LHCN-M2 (cell line): ENCODE measurements around the gene PTPRN2. TPM values are rescaled to one million over a fixed set of nuclear protein-coding genes. Genes with fewer than 3 reads are reported as not detected.

Experiments
- DNase-seq: peaks from one replicate; pipeline ENCODE4 v3.0.0-alpha.2; 2012; ENCODE audit warnings: low read depth
- total RNA-seq: library from RNA; depleted of rRNA; stranded (reverse); fragments of >200 nt; gene quantifications from 2 replicates; pipeline ENCODE4 v1.2.3, GENCODE V29; 2014

Gene PTPRN2
- total RNA-seq, 1 experiment from 2014 or later = 0.11 TPM

DNA sequence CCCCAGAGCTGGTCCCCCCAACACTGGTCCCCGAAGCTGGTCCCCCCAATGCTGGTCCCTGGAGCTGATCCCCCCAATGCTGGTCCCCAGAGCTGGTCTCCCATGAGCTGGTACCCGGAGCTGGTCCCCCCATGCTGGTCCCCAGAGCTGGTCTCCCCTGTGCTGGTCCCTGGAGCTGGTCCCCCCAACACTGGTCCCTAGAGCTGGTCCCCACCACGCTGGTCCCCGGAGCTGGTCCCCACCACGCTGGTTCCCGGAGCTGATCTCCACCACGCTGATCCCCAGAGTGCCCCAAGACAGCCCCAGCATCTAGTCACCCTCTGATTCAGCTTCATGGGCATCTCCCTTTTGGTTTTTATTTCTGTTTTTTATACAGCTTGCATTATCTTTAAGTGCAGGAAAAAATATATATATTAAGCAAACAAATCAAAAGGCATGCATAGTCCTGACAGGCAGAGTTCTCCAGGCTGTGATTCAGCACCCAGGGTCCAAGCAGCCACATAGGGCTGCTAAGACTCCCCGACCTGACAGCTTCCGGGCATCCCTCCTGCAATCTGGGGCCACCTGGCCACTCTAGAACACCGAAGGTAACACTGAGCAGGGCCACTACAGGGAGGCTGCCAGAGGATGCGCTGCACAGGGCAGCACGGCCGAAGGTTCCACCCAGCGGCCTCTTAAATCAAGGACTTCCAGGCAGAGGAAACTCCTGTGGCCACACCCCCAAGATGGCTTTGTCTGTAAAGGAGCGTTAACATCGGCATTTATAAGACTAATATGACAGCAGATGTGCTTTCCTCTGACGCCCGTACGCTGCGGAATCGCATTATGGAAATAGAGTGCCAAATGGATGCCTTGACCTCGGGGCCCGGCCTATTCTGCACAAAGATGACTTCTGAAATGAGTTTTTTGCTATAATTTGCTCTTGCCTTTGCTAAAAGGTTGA, 215.0 kb downstream of the PTPRN2 start:
- DNase-seq = no peak

DNA sequence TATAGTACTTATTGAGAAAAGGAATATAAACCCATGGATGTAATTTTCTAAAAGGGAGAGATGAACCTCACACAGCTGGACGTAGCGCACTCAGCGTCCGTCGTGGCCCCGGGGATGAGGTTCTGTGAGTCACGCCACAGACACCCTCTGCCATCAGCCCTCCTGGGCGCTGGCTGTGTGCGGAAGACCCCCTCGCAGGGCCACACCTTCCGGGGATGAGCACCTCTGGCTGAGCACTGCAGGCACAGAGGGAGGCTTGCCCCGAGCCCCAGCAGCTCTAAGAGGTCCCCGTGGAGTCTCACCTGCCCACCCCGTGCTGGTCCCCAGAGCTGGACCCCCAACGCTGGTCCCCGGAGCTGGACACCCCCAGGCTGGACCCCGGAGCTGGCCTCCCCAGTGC, 215.8 kb downstream of the PTPRN2 start:
- no peak for DNase-seq

DNA sequence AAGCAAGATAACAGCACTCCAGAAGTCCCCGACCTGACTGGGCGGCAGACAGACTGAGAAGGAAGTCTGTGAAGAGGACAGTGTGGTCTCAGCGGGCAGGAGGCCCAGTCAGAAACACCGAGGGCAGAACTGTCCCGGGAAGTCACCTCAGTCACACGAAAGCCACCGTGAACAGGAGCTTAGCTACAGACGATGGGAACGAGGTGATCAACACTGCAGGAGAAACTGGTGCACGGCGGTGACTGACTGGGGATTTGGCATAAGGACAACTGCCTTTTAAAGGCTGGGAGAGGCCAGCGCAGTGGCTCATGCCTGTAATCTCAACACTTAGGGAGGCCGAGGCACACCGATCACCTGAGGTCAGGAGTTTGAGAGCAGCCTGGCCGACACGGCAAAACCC, 217.8 kb downstream of the PTPRN2 start:
- no peak for DNase-seq

DNA sequence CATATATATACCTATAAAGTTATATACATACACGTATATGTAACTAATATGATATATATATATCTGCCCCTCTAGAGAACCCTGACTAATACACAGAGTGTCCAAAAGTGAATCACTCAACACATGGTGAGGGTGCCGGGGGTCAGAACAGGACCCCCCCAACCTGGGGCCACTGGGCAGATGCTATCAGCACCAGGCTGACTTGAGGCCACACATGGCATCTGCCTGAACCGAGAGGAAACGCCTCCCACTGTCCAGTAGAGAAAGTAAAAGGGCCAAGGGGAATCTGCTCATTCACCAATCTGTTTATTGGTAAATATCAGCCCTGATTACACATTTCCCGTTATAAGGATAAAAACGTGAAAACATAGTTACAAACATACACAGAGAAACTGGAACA, 218.3 kb downstream of the PTPRN2 start:
- DNase-seq = no peak

DNA sequence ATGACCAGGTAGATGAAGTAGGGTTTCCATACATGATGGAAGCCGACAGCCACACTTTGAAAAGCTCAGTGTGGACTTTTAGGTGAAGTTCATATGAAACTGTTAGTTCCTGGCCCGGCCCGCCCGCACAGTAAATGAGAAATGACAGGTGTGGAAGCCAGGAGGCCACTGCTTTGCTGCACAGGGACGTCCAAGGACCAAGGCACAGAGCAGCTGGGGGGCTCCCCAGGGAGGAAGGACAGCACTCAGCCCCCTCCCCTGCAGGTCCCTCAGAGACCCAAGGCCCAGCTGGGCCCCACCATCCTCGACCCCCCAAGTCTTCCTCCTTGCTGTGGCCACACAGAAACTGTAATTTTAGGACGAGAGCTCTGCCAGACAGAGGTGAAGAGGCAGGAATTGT, 219.2 kb downstream of the PTPRN2 start:
- no peak for DNase-seq

DNA sequence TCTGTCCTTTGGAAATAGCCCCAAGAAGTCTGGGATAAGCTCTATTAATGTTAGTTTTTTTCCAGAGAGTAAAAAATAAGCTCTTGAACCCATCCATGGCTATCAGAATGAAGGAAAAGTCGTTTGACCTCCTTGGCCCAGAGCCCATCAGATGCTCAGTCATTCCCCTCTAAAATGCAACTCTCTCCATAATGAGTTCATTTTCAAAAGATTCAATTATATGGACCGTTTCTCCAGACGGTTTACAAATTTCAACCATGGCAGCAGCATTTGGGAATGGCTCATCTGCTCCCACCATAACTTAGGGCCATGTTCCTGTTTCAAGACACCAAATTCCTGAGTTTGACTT, 220.0 kb downstream of the PTPRN2 start:
- DNase-seq = no peak

DNA sequence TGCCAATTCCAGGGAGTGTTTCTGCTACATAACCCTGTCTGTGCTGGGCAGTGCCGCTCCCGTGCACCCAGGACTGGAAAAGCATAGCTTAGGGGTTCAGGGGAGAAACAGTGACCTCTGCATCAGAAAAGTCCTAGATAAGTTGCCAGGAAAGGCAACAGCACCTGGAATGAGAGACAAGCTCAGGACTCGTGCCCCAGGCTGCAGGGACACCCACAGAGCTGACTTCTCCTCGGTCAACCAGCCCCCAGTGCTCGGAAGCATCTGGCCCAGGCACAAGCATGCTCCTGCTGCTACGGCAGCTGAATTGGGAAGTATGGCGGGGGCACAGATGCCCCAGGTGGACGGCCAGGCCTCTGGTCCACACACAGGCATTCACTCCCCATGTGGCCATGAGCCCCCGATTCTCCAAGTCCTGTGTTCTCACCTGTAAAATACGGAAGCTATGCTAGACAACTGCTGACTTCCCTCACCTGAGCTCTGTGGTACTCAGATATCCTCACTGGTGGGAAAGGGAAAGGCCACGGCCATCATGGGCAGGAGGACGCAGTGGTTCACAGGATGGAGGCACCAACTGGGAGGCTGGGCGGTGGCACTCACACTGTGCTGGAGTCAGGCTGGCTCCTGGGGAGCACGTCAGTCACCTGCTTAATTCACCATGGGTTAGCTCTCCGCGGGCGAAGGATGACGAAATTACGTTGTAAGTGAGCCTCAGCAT, 220.5 kb downstream of the PTPRN2 start:
- no peak for DNase-seq

DNA sequence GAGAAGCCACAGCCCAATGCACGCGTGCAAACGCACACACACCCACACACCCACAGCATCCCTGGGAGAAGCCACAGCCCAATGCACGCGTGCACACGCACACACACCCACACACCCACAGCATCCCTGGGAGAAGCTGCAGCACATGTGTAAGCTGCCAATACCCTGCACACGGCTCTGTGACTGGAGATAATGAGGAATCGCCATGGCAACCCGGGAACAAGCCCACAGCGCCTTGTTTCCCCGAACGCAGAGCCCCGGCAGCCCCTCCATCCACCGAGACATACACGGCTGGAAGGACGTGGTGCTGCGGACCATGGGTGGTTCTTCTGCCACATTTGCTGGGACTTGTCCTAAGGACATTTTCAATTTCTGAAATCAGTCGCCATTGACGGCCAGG, 221.3 kb downstream of the PTPRN2 start:
- DNase-seq = no peak

DNA sequence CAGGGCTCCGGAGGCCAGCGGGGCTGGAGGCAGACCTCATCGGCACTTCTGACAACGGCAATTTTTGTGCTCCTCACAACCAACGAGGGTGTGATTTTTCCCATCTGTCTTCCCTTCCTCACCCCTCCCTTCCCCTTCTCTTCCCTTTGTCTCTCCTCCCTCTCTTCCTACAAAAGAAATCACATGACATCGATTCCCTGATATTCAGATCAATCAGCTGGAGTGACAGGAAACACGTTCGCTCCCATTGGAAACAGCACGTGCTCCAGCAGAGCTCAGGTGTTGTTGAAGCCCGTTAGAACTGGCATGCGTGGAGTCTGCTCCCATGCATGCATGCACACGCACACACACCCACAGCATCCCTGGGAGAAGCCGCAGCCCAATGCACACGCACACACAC, 222.4 kb downstream of the PTPRN2 start:
- DNase-seq = no peak

DNA sequence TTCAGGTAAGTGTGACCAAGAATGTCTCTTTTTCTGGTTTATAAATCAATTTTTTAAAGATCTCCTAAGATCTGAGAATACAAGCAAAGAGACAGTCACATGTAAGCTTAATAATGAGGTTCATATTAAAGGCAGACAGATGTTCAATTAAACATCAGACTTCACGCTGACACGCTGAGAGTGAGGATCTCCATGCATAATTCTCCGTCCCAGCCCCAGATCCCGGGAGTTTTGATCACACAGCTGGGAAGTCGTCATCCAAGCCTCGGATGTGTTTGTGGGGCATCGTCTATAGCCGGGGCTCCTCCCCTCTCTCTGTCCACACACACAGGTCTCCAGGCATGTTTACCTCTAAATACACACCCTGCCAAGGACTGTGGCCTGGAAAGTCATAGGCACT, 223.2 kb downstream of the PTPRN2 start:
- no peak for DNase-seq

DNA sequence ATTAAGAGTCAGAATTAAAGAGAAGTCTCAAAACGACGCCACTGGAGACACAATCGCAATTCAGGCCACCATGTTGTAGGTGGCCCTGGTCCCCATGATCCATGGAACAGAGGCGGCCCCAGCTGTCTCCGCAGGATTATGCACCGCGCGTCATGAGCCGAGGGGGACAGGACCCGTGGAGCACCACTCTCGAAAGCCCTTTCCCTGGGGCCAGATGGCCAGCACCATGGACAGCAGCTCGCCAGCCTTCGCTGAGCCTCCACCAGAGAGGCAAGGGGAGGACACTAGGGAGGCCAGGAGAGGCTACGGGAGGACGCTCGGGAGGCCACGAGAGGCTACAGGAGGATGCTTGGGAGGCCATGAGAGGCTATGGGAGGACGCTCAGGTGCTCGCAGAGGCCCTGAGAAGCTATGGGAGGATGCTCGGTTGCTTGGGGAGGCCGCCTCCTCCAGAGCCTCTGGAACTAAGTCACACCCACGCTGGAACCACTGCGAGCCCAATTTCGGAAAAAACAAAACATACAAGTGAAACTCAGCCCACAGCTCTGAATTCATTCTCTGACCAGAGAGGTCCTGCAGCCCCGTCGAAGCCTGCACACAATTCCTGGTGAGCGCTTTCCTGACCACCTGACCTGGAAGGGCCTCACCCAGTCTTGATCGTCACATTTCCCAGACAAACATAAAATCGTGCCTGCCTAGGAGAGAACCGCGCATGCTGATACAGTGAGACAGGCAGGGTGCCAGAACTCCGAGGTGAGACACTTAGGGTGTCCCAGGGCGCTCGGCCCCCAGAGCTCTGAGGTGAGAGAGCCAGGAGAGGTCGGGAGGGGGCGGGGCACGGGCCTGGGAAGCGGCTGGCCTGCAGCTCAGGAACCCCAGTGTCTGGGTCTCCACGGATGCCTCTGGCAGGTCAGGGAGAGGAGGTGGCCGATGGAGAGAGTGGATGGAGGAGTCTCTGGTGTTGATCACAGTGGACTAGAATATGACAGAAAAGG, 224.4 kb downstream of the PTPRN2 start:
- no peak for DNase-seq

DNA sequence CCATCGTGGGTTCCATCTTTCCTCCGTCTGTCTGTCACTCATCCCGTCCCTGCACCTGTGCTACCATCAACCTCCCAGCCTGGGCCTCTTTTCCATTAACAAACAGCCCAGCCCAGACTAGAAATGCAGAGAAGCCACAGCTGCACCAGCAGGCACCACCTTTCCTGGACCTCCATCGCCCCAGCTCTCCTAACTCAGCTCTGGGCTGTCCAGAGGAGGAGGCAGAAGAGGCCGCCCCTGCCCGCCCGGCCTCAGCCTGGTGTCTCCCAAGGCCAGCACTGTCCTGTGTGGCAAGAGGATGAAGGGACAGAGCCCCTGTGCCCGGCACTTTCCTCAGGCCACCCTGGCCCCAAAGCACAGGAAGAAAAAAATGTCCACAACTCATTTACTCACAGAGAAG, 225.6 kb downstream of the PTPRN2 start:
- DNase-seq = no peak

DNA sequence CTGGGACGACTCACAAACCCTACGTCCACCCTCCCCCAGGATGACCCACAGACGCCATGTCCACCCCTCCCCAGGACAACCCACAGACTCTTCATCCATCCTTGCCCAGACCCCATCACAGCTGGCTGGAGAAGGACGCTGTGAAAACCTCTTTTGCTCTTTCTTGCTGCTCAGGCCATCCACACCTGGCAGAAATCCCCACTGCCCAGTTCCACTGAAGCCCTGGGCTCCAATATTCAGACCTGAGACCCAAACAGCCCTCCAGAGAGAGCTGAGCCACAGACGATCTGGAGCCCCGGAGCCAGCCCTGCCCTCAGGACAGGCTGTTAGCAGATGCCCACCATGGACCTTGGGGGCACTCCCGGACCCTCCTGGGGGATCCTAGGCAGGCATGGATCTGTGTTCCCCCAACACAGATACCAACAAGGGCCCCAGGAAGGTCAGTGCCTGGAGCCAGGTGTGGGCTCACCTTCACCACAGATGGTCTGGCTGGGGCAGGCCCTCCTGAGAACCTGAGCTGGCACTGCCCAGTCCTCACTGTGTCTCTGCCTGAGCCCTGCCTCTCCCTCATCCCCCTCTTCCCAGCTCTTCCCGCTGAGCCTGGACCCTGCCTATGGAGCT, 226.2 kb downstream of the PTPRN2 start:
- no peak for DNase-seq

DNA sequence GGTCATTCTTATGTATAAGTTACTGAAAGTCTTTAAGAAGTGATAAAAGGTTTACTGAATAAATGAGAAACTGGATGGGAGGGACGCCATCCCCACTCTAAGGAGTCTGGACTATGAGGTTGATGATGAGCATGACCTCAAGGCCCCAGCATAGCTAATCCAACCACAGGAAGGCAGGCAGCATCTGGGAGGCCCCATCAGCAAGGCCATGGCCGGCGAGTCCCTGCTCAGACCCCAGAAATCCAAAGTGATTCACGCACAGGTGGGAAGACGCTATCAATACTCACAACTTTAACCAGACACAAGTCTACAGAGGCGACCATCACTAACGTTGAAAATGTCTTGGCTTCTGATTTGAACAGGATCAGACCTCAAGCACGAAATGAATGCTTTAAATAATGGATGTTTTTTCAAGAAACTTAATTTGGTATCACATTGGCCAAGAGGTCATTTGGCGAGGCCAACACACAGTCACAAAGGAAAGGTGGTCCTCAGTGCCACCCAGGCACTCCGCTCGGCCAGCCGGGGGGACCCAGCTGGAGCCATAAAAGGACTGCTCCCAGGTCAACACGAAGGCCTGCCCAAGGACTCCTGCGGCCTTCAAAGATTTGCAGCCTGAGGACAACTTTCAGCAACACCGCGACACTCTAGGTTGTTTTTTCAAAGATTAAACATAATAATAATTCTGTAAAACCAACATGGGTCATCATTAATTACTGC, 228.5 kb downstream of the PTPRN2 start:
- DNase-seq = no peak

DNA sequence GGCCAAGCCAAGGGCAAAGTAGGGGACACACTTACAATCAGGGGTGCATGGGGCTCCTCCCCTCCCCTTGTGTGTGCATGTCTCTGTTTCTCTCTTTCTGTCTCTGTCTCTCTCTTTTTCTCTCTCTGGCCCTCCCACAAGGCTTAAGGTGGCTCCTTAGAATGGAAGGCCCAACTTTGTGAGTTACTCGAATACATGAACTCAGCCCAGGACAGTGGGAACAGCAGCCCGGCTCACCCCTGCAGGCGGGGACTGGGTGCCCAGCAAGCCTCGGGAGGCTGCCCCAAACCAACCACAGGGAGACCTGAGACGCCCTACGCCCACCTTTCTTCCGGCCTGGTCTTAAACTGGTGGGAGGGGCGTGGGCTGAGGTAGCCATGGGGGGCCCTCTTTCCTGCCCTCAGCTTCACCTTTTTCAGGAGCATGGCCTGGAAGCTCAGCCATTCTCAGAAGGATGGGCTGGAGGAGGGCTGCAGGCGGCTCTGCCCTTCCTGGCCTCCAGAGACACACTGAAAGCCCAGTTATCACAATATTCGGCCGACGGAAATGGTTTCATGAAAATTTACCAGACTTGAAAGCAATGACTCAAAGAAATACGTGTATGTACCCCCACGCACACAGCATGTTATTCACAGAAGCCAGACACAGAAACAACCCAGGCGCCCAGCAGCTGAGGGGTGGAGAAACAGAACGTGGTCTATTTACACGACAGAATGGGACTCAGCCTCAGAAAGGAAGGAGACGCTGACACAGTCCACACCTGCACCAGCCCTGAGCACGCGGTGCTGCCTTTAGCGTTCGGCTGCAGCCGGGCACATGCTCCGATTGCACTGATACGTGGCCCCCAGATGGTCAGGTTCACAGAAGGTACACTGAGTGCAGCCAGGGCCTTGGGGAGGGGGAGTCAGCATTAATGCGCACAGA, 229.5 kb downstream of the PTPRN2 start:
- no peak for DNase-seq

DNA sequence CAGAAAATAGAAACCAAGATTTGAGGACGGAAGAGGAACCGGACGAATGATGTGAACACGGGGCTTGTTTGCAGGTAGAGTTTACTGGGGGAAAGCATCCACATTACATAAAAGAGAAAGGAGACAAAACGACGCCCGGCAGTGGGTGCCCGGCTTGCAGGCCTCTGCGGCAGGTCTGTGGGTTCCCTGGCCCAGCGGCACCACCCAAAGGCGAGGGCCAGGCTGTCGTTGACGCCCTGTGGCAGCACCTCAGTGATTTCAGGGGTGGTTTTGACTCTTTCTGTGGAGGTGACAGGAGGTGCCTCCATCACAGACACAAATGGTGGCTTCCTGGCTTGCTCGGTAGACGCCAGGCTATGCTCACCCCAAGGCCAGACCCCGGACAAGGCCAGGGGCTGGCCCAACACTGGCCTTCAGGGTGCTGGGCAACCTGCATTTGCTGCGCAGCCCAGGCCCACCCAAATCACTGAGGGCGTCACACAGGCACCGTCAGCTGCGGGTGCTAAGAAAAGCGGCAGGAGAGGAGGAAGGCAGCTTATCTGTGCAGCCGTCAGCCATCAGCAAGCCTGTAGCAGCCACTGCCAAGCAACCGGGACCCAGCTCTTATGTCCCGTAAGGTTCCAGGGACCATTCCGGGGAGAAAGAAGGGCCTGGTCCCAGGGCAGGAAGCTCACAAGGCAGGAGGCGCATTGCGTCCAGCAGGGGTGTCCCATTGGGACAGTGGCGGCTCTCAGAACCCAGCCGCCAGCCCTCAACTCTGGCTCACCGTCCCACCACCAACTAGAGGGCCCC, 230.3 kb downstream of the PTPRN2 start:
- no peak for DNase-seq

DNA sequence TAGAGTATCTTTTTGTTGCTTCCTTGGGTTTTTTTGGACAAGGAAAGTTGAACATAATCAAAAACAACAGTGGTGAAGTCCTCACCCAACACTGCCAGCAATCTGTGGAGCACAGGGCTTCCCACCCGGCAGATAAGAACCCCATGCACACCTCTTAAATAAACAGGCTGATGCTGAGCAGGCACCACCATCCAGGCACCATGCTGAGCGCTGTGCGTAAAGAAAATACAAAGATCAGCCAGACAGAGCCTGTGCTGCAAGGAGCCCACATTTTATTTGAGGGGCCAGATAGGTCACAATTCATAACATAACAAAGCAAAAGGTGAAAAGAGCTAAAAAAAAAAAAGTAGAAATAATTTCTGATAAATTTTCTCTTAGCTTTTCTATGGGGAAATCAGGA, 231.2 kb downstream of the PTPRN2 start:
- no peak for DNase-seq

DNA sequence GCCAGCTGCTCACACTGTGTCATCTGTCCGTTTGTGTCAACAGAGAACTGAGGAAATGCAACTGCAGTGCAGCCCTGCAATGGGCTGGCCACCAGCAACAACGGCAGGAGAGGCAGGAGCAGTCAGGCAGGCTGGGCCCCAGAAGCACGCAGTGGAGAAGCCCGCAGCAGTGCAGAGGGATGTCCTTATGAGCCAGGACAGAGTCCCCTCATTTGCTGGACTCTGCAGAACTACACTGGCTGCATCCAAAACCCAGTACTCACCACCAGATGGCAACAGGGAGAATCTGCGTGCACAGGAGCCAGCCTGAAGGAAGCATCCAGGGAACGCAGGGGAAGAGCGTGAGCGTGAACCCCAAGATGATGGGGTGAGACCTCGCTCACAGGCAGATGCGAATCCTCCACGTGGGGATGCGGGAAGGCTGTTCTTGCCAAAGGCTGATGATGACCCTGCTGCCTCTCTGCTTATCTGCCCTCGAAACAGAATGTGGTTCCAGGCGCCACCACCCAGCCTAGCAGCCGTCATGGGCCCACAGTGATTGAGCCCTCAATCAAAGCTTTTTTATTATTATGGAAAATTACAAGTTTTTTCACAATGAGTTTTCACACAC, 232.1 kb downstream of the PTPRN2 start:
- DNase-seq = no peak
